ENCODE measurements around the gene MAVS.

Gene MAVS

GRCh38 chr20:3846740-3847428 lies at the start of gene MAVS:
Gene MAVS (plus strand): TSS chr20:3846834. CDS start chr20:3854625, 7,791 bp downstream.
- peak; percentile 88 to 95 (median 92) for DNase-seq

- DNase-seq = no peak
Measured at GRCh38 chr20:3797226-3797545, 49.4 kb upstream of the MAVS start.

- peak; percentile 61 to 87 (median 69) for DNase-seq
Measured at GRCh38 chr20:3797592-3798372, 48.9 kb upstream of the MAVS start.

- no peak for DNase-seq
Measured at GRCh38 chr20:3798373-3798768, 48.3 kb upstream of the MAVS start.

- DNase-seq = no peak
Measured at GRCh38 chr20:3798908-3799248, 47.8 kb upstream of the MAVS start.

GRCh38 chr20:3800256-3800877 lies 46.3 kb upstream of the MAVS start:
- DNase-seq = no peak

- DNase-seq = no peak
Measured at GRCh38 chr20:3800878-3801260, 45.8 kb upstream of the MAVS start.

- DNase-seq = no peak
Measured at GRCh38 chr20:3801299-3801698, 45.3 kb upstream of the MAVS start.

- DNase-seq = no peak
Measured at GRCh38 chr20:3801846-3802245, 44.8 kb upstream of the MAVS start.

GRCh38 chr20:3802524-3803239 lies 44.0 kb upstream of the MAVS start:
- DNase-seq = no peak

- no peak for DNase-seq
Measured at GRCh38 chr20:3803289-3803688, 43.3 kb upstream of the MAVS start.

- DNase-seq = no peak
Measured at GRCh38 chr20:3803854-3804253, 42.8 kb upstream of the MAVS start.

- no peak for DNase-seq
Measured at GRCh38 chr20:3804254-3804751, 42.3 kb upstream of the MAVS start.

GRCh38 chr20:3804781-3805180 lies 41.9 kb upstream of the MAVS start:
- no peak for DNase-seq

- no peak for DNase-seq
Measured at GRCh38 chr20:3808544-3808943, 38.1 kb upstream of the MAVS start.

- peak; percentile 94 to 96 (median 95) for DNase-seq
Measured at GRCh38 chr20:3811467-3812258, 35.0 kb upstream of the MAVS start.

- no peak for DNase-seq
Measured at GRCh38 chr20:3812259-3812681, 34.4 kb upstream of the MAVS start.

- DNase-seq = no peak
Measured at GRCh38 chr20:3812975-3813847, 33.4 kb upstream of the MAVS start.

GRCh38 chr20:3813848-3814581 lies 32.6 kb upstream of the MAVS start:
- no peak for DNase-seq

- no peak for DNase-seq
Measured at GRCh38 chr20:3814928-3815495, 31.6 kb upstream of the MAVS start.

Data from suppressor macrophage treated with lipopolysaccharide for 1 hour (primary cell).